IMR-90 (cell line): Measurements from ENCODE around the gene ANKRD44. TPM values are rescaled to one million over a fixed set of nuclear protein-coding genes. Genes with fewer than 3 reads are reported as not detected.
A peak's percentile ranks its signal among the peaks of the same experiment; 100 is the strongest.

Experiments used
- ATAC-seq: fragments of 200-7000 bp; cut with Tn5 transposase; 2 replicates; pipeline ENCODE4 v1.9.1; 2020; ENCODE audit warnings: low read depth, mild to moderate bottlenecking, moderate library complexity
- BruUV-seq: library from RNA; stranded (reverse); fragments of 400-500 nt; replicated peaks from 2 replicates; lab custom pipeline; 2021; lab: Mats Ljungman, UMichigan
- CTCF ChIA-PET: fragments of 300-600 bp; formaldehyde crosslinking; extraction: SDS; loops from one replicate; lab custom pipeline; 2021; ENCODE audit warnings: antibody characterized with exemption; lab: Yijun Ruan, JAX
- POLR2A ChIA-PET: fragments of 300-600 bp; sonication (Branson Sonifier 250); formaldehyde crosslinking; loops from one replicate; lab custom pipeline; 2022; ENCODE audit warnings: antibody characterized with exemption; ENCODE audit not compliant: unreplicated experiment; lab: Charles Lee
- DNase-seq: peaks from one replicate; pipeline ENCODE4 v3.0.0; 2013
- H2AFZ ChIP-seq: replicated peaks from 2 replicates; pipeline ENCODE3; 2013; ENCODE audit warnings: low read length, mild to moderate bottlenecking; ENCODE audit not compliant: poor library complexity
- H2AK5ac ChIP-seq: 2 replicates; pipeline ENCODE4 v1.6.1; 2013; ENCODE audit warnings: low read depth, low read length, inconsistent platforms
- H2AK9ac ChIP-seq: replicated peaks from 2 replicates; pipeline ENCODE3; 2013; ENCODE audit warnings: mild to moderate bottlenecking, low read depth, low read length, moderate library complexity; ENCODE audit not compliant: poor library complexity
- H2BK120ac ChIP-seq: 2 replicates; pipeline ENCODE4 v1.6.1; 2013; ENCODE audit warnings: low read depth, low read length, inconsistent platforms
- H2BK15ac ChIP-seq: 3 replicates; pipeline ENCODE4 v1.6.1; 2013; ENCODE audit warnings: low read depth, low read length, inconsistent platforms
- H2BK20ac ChIP-seq: 2 replicates; pipeline ENCODE4 v1.6.1; 2013; ENCODE audit warnings: low read depth, mild to moderate bottlenecking, inconsistent platforms, low read length, moderate library complexity
- H2BK5ac ChIP-seq: 2 replicates; pipeline ENCODE4 v1.6.1; 2013; ENCODE audit warnings: mild to moderate bottlenecking, low read depth, low read length, inconsistent platforms; ENCODE audit not compliant: poor library complexity, severe bottlenecking
- H3K14ac ChIP-seq: replicated peaks from 2 replicates; pipeline ENCODE4 v1.6.1; 2013; ENCODE audit warnings: low read depth, low read length, inconsistent platforms
- H3K18ac ChIP-seq: 2 replicates; pipeline ENCODE4 v1.6.1; 2013; ENCODE audit warnings: low read depth, low read length, control low read depth
- H3K23ac ChIP-seq: 2 replicates; pipeline ENCODE4 v1.6.1; 2013; ENCODE audit warnings: low read depth, low read length, inconsistent platforms
- H3K27ac ChIP-seq: 2 replicates; pipeline ENCODE4 v1.5.1; 2013; ENCODE audit warnings: mild to moderate bottlenecking, control low read depth, low read length; ENCODE audit not compliant: insufficient read depth
- H3K27me3 ChIP-seq: 2 replicates; pipeline ENCODE4 v1.6.1; 2013; ENCODE audit warnings: low read length; ENCODE audit not compliant: control insufficient read depth, insufficient read depth
- H3K36me3 ChIP-seq: 2 replicates; pipeline ENCODE4 v1.6.1; 2013; ENCODE audit warnings: low read length, mixed read lengths; ENCODE audit not compliant: control insufficient read depth, insufficient read depth
- H3K4ac ChIP-seq: 2 replicates; pipeline ENCODE4 v1.6.1; 2013; ENCODE audit warnings: low read depth, low read length, inconsistent platforms
- H3K4me1 ChIP-seq: 2 replicates; pipeline ENCODE4 v1.6.1; 2013; ENCODE audit warnings: low read length, mixed read lengths; ENCODE audit not compliant: control insufficient read depth, insufficient read depth
- H3K4me2 ChIP-seq: 2 replicates; pipeline ENCODE4 v1.6.1; 2013; ENCODE audit warnings: low read depth, mild to moderate bottlenecking, control low read depth, low read length, moderate library complexity
- H3K4me3 ChIP-seq: 2 replicates; pipeline ENCODE4 v1.5.1; 2013; ENCODE audit warnings: low read depth, mild to moderate bottlenecking, control low read depth, low read length, moderate library complexity; ENCODE audit not compliant: insufficient read depth
- H3K56ac ChIP-seq: 2 replicates; pipeline ENCODE4 v1.6.1; 2013; ENCODE audit warnings: low read length, inconsistent platforms; ENCODE audit not compliant: insufficient read depth; ENCODE audit errors: extremely low read depth
- H3K79me1 ChIP-seq, 2 experiments: 2 replicates each; pipeline ENCODE4 v1.6.1; 2013; ENCODE audit warnings: low read length in 2 of 2, inconsistent platforms in 1 of 2, low read depth in 1 of 2
- H3K9ac ChIP-seq: 2 replicates; pipeline ENCODE4 v1.6.1; 2013; ENCODE audit warnings: low read depth, low read length, control low read depth
- H3K9me1 ChIP-seq: 2 replicates; pipeline ENCODE4 v1.6.1; 2013; ENCODE audit warnings: low read length, inconsistent platforms; ENCODE audit not compliant: insufficient read depth
- H3K9me3 ChIP-seq: 2 replicates; pipeline ENCODE4 v1.6.1; 2013; ENCODE audit warnings: low read length; ENCODE audit not compliant: control insufficient read depth, insufficient read depth
- H4K20me1 ChIP-seq: 2 replicates; pipeline ENCODE4 v1.6.1; 2013; ENCODE audit warnings: low read length, inconsistent platforms; ENCODE audit not compliant: insufficient read depth
- H4K5ac ChIP-seq: 2 replicates; pipeline ENCODE4 v1.6.1; 2013; ENCODE audit warnings: mild to moderate bottlenecking, low read depth, low read length, control low read depth
- H4K8ac ChIP-seq, 2 experiments: 2 replicates each; pipeline ENCODE4 v1.6.1; 2013; ENCODE audit warnings: low read depth in 2 of 2, low read length in 2 of 2, control low read depth in 1 of 2, inconsistent platforms in 1 of 2
- H4K91ac ChIP-seq: 2 replicates; pipeline ENCODE4 v1.6.1; 2013; ENCODE audit warnings: low read depth, low read length, inconsistent platforms; ENCODE audit not compliant: insufficient read depth
- BHLHE40 ChIP-seq: fragments of 150-350 bp; IDR thresholded peaks from 2 replicates; pipeline ENCODE4 v1.6.1; 2016; ENCODE audit warnings: mild to moderate bottlenecking, low read depth, low read length
- CEBPB ChIP-seq: IDR thresholded peaks from 2 replicates; pipeline ENCODE4 v1.6.1; 2012; ENCODE audit warnings: low read depth, low read length, improper control_type of control experiment
- CTCF ChIP-seq: conservative IDR thresholded peaks from 2 replicates; pipeline ENCODE4 v1.5.1; 2012; ENCODE audit warnings: mild to moderate bottlenecking, low read depth, low read length, improper control_type of control experiment
- ELK1 ChIP-seq: fragments of 150-350 bp; IDR thresholded peaks from 2 replicates; pipeline ENCODE4 v1.6.1; 2016; ENCODE audit warnings: low read depth, mild to moderate bottlenecking, low read length, moderate library complexity, borderline replicate concordance
- FOS ChIP-seq: fragments of 150-350 bp; IDR thresholded peaks from 2 replicates; pipeline ENCODE4 v1.6.1; 2016; ENCODE audit warnings: low read depth, low read length
- MAFK ChIP-seq: IDR thresholded peaks from 2 replicates; pipeline ENCODE4 v1.6.1; 2012; ENCODE audit warnings: low read depth, low read length, improper control_type of control experiment
- MAZ ChIP-seq: IDR thresholded peaks from 2 replicates; pipeline ENCODE4 v1.6.1; 2012; ENCODE audit warnings: low read depth, mild to moderate bottlenecking, low read length, improper control_type of control experiment, moderate library complexity, borderline replicate concordance
- MXI1 ChIP-seq: IDR thresholded peaks from 2 replicates; pipeline ENCODE4 v1.6.1; 2012; ENCODE audit warnings: low read depth, mild to moderate bottlenecking, low read length, moderate library complexity, borderline replicate concordance
- POLR2A ChIP-seq: IDR thresholded peaks from 2 replicates; pipeline ENCODE4 v1.6.1; 2012; ENCODE audit warnings: mild to moderate bottlenecking, low read depth, low read length
- RAD21 ChIP-seq: IDR thresholded peaks from 2 replicates; pipeline ENCODE4 v1.6.1; 2012; ENCODE audit warnings: low read length, improper control_type of control experiment
- RCOR1 ChIP-seq: IDR thresholded peaks from 2 replicates; pipeline ENCODE4 v1.6.1; 2012; ENCODE audit warnings: mild to moderate bottlenecking, low read length, improper control_type of control experiment; ENCODE audit not compliant: insufficient replicate concordance
- WGBS, 2 experiments: methylation state at CpG; one replicate each; pipeline versions ENCODE4 v1.1.5 to v1.1.7; 2013; ENCODE audit warnings: missing lambda C conversion rate in 2 of 2; ENCODE audit not compliant: insufficient read length in 1 of 2; ENCODE audit errors: extremely low coverage in 2 of 2; 5-methylcytosine and 5-hydroxymethylcytosine counted together
- dilution Hi-C: fragments of 300-500 bp; cut with HindIII; formaldehyde crosslinking; loops from one replicate; pipeline ENCODE4 v1.14.3; 2018; ENCODE audit warnings: low sequenced_read_pairs; ENCODE audit not compliant: unreplicated experiment
- in situ Hi-C: fragments of 300-500 bp; cut with MboI; formaldehyde crosslinking; loops from 3 replicates; pipeline ENCODE4 v1.14.3; 2019; ENCODE audit warnings: low sequenced_read_pairs, inconsistent platforms, mixed read lengths
- intact Hi-C: fragments of 100-400 bp; cut with micrococcal nuclease; formaldehyde crosslinking; loops from 2 replicates; pipeline ENCODE4 v1.10.0; 2022
- polyA plus RNA-seq, 3 experiments: library from polyadenylated mRNA; depleted of rRNA; stranded (reverse); fragments of >200 nt; gene quantifications; 2 replicates each; pipeline ENCODE4 v1.2.3, GENCODE V29; 2012; ENCODE audit warnings: low replicate concordance in 1 of 3
- total RNA-seq: library from RNA; depleted of rRNA; stranded (reverse); fragments of >200 nt; gene quantifications from 2 replicates; pipeline ENCODE4 v1.2.3, GENCODE V29; 2012

Gene ANKRD44
- total and polyA plus RNA-seq, 2 of the 4 experiments (the other 2 are of a cell fraction) = 5.2 to 15.6 TPM

DNA sequence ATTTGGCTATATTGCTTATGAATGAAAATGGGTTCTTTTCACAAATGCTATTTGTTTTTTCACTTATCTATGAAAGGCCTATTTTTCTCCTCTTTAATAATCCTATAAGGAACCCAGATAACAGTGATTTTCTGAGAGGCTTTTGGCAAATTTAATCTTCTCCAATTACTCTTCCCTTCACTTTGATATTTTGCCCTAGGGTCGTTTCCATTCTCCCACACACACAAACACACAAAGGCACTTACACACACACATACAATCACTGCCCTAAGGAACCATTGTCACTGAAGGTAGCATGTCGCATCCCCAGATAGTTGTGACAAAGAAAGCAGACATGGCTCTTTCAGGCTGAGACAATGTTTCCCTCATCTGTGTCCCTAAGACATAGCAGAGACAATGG lies 213.9 kb downstream of the ANKRD44 start:
- dilution Hi-C loops (no loop called here), intact Hi-C loops (no loop called here), in situ Hi-C loops (no loop called here)
- H3K18ac ChIP-seq = no peak overlapping the region
- H4K5ac ChIP-seq = no peak overlapping the region
- H3K4me2 ChIP-seq = no peak overlapping the region
- peak overlapping the region; percentile 69; the same call in 1 of the 3 replicates for H2BK15ac ChIP-seq
- H3K23ac ChIP-seq = no peak overlapping the region
- H3K4ac ChIP-seq = peak overlapping the region; percentile 60
- no peak for TF ChIP-seq RAD21
- no peak for TF ChIP-seq MAFK
- TF ChIP-seq FOS = no peak
- no peak for TF ChIP-seq POLR2A
- TF ChIP-seq MXI1 = no peak
- TF ChIP-seq CEBPB = no peak
- no peak for TF ChIP-seq ELK1
- no peak for TF ChIP-seq RCOR1
- no peak for TF ChIP-seq BHLHE40
- TF ChIP-seq MAZ = no peak
- TF ChIP-seq CTCF = no peak
- no peak overlapping the region for H3K56ac ChIP-seq
- H3K4me3 ChIP-seq = no peak overlapping the region
- no TSS peak for BruUV-seq
- H2BK20ac ChIP-seq = peak overlapping the region; percentile 83
- H2BK120ac ChIP-seq = peak overlapping the region; percentile 32
- DNase-seq (no peak), ATAC-seq (no peak)
- no peak overlapping the region for H3K9ac ChIP-seq
- POLR2A ChIA-PET = no interaction called here
- H4K91ac ChIP-seq = no peak overlapping the region
- H3K79me1 ChIP-seq = no peaks in the 10 kb centered on the region
- H3K27me3 ChIP-seq = no peaks in the 10 kb centered on the region
- no peak overlapping the region for H2AK9ac ChIP-seq
- no peaks in the 10 kb centered on the region for H3K9me3 ChIP-seq
- H4K8ac ChIP-seq = peak overlapping the region in 1 of 2 experiments; percentile 40; a peak in 1 of 4 replicates
- H2AFZ ChIP-seq = no peak overlapping the region
- H3K36me3 ChIP-seq = no peaks in the 10 kb centered on the region
- H3K9me1 ChIP-seq = peaks cover 10% of the 10 kb centered on the region
- H2AK5ac ChIP-seq = peak overlapping the region; percentile 80
- no peak overlapping the region for H2BK5ac ChIP-seq
- 43% methylated on average over 1 of the region's 2 CpGs; no CpG with 5 or more reads in 1 of the 2 experiments for WGBS, 2 experiments
- peak overlapping the region; percentile 25; the same call in 1 of the 2 replicates for H3K14ac ChIP-seq
- H3K4me1 ChIP-seq = peaks cover 3% of the 10 kb centered on the region; the same call in 1 of the 2 replicates
- CTCF ChIA-PET = interaction anchor here (0.7 kb wide), 1 partner anchor 11 kb away, joined by 3 read pairs; no protein-coding TSS in a partner anchor
- no peaks in the 10 kb centered on the region for H4K20me1 ChIP-seq
- H3K27ac ChIP-seq = no peak overlapping the region
